CD14-positive monocyte (primary cell): ENCODE results near the gene CARMIL1. TPM values are rescaled to one million over a fixed set of nuclear protein-coding genes. Genes with fewer than 3 reads are reported as not detected.

Source experiments
- DNase-seq, 3 donors: peaks; one replicate each; pipeline ENCODE4 v3.0.0-alpha.2; 2011 to 2022
- H2AFZ ChIP-seq: 2 replicates; pipeline ENCODE4 v1.6.0; 2012; ENCODE audit warnings: mild to moderate bottlenecking, low read depth, low read length, inconsistent platforms; ENCODE audit not compliant: insufficient read depth, poor library complexity, severe bottlenecking
- H3K27ac ChIP-seq, 2 donors: 1 replicate in 1 of 2; 2 replicates in 1 of 2; pipeline ENCODE4 v1.5.1; 2012 to 2013; ENCODE audit warnings: low read length in 2 of 2, control low read depth in 1 of 2, inconsistent platforms in 1 of 2, low read depth in 1 of 2, mild to moderate bottlenecking in 1 of 2
- H3K27me3 ChIP-seq, 2 donors: one replicate each; pipeline versions ENCODE4 v1.6.0 to v1.6.1; 2011 to 2013; ENCODE audit warnings: low read length in 2 of 2; ENCODE audit not compliant: control insufficient read depth in 2 of 2, insufficient read depth in 2 of 2
- H3K36me3 ChIP-seq, 2 donors: replicated peaks in 1 of 2; 1 replicate in 1 of 2; 2 replicates in 1 of 2; pipeline versions ENCODE4 v1.5.1 to v1.6.1; 2012 to 2013; ENCODE audit warnings: low read length in 2 of 2, control low read depth in 1 of 2, inconsistent platforms in 1 of 2, mild to moderate bottlenecking in 1 of 2; ENCODE audit not compliant: insufficient read depth in 2 of 2, control insufficient read depth in 1 of 2
- H3K4me1 ChIP-seq, 2 donors: 1 replicate in 1 of 2; 2 replicates in 1 of 2; pipeline versions ENCODE4 v1.5.1 to v1.6.1; 2012 to 2013; ENCODE audit warnings: low read length in 2 of 2, control low read depth in 1 of 2, inconsistent platforms in 1 of 2, mild to moderate bottlenecking in 1 of 2, moderate library complexity in 1 of 2; ENCODE audit not compliant: insufficient read depth in 2 of 2, control insufficient read depth in 1 of 2
- H3K4me2 ChIP-seq: replicated peaks from 2 replicates; pipeline ENCODE3; 2012; ENCODE audit warnings: low read length, moderate library complexity, mild to moderate bottlenecking; ENCODE audit not compliant: poor library complexity, severe bottlenecking; ENCODE audit errors: extremely low read depth
- H3K4me3 ChIP-seq, 3 experiments: fragments of 200-600 bp in 1 of 3; sonication (generic) in 1 of 3; replicated peaks in 1 of 3; 1 replicate in 2 of 3; 2 replicates in 1 of 3; pipeline ENCODE4 v1.5.1; 2011 to 2013; ENCODE audit warnings: low read length in 3 of 3, mild to moderate bottlenecking in 3 of 3, control low read depth in 2 of 3, low read depth in 2 of 3, inconsistent platforms in 1 of 3, moderate library complexity in 1 of 3
- H3K79me2 ChIP-seq: 2 replicates; pipeline ENCODE4 v1.6.0; 2012; ENCODE audit warnings: mild to moderate bottlenecking, control low read depth, inconsistent platforms, low read length, moderate library complexity; ENCODE audit not compliant: insufficient read depth
- H3K9ac ChIP-seq: 2 replicates; pipeline ENCODE4 v1.6.0; 2017; ENCODE audit warnings: low read length, mild to moderate bottlenecking; ENCODE audit not compliant: insufficient read depth, poor library complexity, severe bottlenecking
- H3K9me3 ChIP-seq, 2 donors: replicated peaks in 1 of 2; 1 replicate in 1 of 2; 2 replicates in 1 of 2; pipeline versions ENCODE4 v1.5.1 to v1.6.1; 2012 to 2013; ENCODE audit warnings: low read length in 2 of 2, control low read depth in 1 of 2; ENCODE audit not compliant: control insufficient read depth in 1 of 2, insufficient read depth in 1 of 2
- H4K20me1 ChIP-seq: 2 replicates; pipeline ENCODE4 v1.6.0; 2012; ENCODE audit warnings: mild to moderate bottlenecking, low read length, control low read depth, moderate library complexity; ENCODE audit not compliant: insufficient read depth
- H3K27ac Mint-ChIP-seq, 7 donors: one replicate each; pipeline ENCODE4 v1.8.0; 2020; ENCODE audit warnings: mild to moderate bottlenecking in 7 of 7, mixed read lengths in 7 of 7, moderate library complexity in 6 of 7, inconsistent platforms in 2 of 7
- H3K27me3 Mint-ChIP-seq, 3 donors: one replicate each; pipeline ENCODE4 v1.8.0; 2021 to 2022; ENCODE audit warnings: low read depth in 3 of 3, mild to moderate bottlenecking in 3 of 3, mixed read lengths in 3 of 3, moderate library complexity in 3 of 3, inconsistent platforms in 1 of 3
- H3K36me3 Mint-ChIP-seq, 2 donors: one replicate each; pipeline ENCODE4 v1.8.0; 2020; ENCODE audit warnings: mixed read lengths in 2 of 2, inconsistent platforms in 1 of 2, mild to moderate bottlenecking in 1 of 2
- H3K4me1 Mint-ChIP-seq: one replicate; pipeline ENCODE4 v1.8.0; 2020; ENCODE audit warnings: mild to moderate bottlenecking, mixed read lengths
- H3K4me3 Mint-ChIP-seq, 2 donors: one replicate each; pipeline ENCODE4 v1.8.0; 2020; ENCODE audit warnings: mild to moderate bottlenecking in 2 of 2, mixed read lengths in 2 of 2, moderate library complexity in 1 of 2
- H3K9me3 Mint-ChIP-seq, 7 donors: one replicate each; pipeline ENCODE4 v1.8.0; 2020 to 2022; ENCODE audit warnings: mixed read lengths in 7 of 7, mild to moderate bottlenecking in 6 of 7, moderate library complexity in 6 of 7, inconsistent platforms in 2 of 7
- CTCF ChIP-seq: fragments of 200-600 bp; IDR thresholded peaks from one replicate; pipeline ENCODE4 v1.8.0; 2022; ENCODE audit warnings: antibody characterized with exemption, mild to moderate bottlenecking
- WGBS: methylation state at CpG from one replicate; pipeline ENCODE4 v1.1.5; 2013; ENCODE audit warnings: missing lambda C conversion rate; ENCODE audit not compliant: insufficient coverage; 5-methylcytosine and 5-hydroxymethylcytosine counted together
- intact Hi-C, 2 donors: fragments of 100-400 bp; cut with micrococcal nuclease; formaldehyde crosslinking; loops; one replicate each; pipeline versions ENCODE4 v1.15.0 to v1.15.1; 2023
- polyA plus RNA-seq, 3 donors: library from polyadenylated mRNA; depleted of rRNA in 1 of 3; unstranded in 2 of 3; stranded (reverse) in 1 of 3; fragments of 300-500 nt in 2 of 3; fragments of >200 nt in 1 of 3; fragmentation: Illumina TruSeq in 2 of 3; gene quantifications; 1 replicate in 2 of 3; 2 replicates in 1 of 3; pipeline ENCODE4 v1.2.3, GENCODE V29; 2012 to 2021

CARMIL1 gene
- polyA plus RNA-seq, 3 donors: 0.30 to 0.49 (median 0.41) TPM

- H3K9me3 ChIP-seq: no peaks in the 10 kb centered on the region
- Mint-ChIP-seq H3K4me3 (no peak overlapping the region), H3K4me1 (peaks cover 5% of the 10 kb centered on the region), H3K36me3 (peaks cover 0 to 7% of the 10 kb centered on the region in 2 donors), H3K9me3 (no peaks in the 10 kb centered on the region), H3K27ac (no peak overlapping the region), H3K27me3 (peaks cover 0 to 3% (median 2%) of the 10 kb centered on the region in 3 donors)
- no peaks in the 10 kb centered on the region for H4K20me1 ChIP-seq
- WGBS: 98% methylated on average over 5 of the region's 6 CpGs
- H3K9ac ChIP-seq: no peak overlapping the region
- no peak for DNase-seq
- H3K27ac ChIP-seq: no peak overlapping the region
- H3K4me2 ChIP-seq: no peak overlapping the region
- intact Hi-C loops: no loop called here
- H3K79me2 ChIP-seq: no peaks in the 10 kb centered on the region
- H3K27me3 ChIP-seq: no peaks in the 10 kb centered on the region
- H3K4me1 ChIP-seq: no peaks in the 10 kb centered on the region
- no peaks in the 10 kb centered on the region for H3K36me3 ChIP-seq
- no peak overlapping the region for H2AFZ ChIP-seq
- no peak for TF ChIP-seq CTCF
- H3K4me3 ChIP-seq: no peak overlapping the region
Measured at GRCh38 chr6:25340431-25341202, 61.4 kb downstream of the CARMIL1 start.

GRCh38 chr6:25341203-25341552 is 62.0 kb downstream of the CARMIL1 start:
- DNase-seq: no peak
- Mint-ChIP-seq H3K4me1 (peaks cover 5% of the 10 kb centered on the region), H3K36me3 (peaks cover 0 to 7% of the 10 kb centered on the region in 2 donors), H3K27ac (no peak overlapping the region), H3K9me3 (no peaks in the 10 kb centered on the region), H3K27me3 (peaks cover 0 to 3% (median 2%) of the 10 kb centered on the region in 3 donors), H3K4me3 (no peak overlapping the region)
- Histone ChIP-seq H3K4me1 (no peaks in the 10 kb centered on the region), H4K20me1 (no peaks in the 10 kb centered on the region), H3K79me2 (no peaks in the 10 kb centered on the region), H3K4me3 (no peak overlapping the region), H3K27me3 (no peaks in the 10 kb centered on the region), H2AFZ (no peak overlapping the region), H3K9ac (no peak overlapping the region), H3K27ac (no peak overlapping the region), H3K9me3 (no peaks in the 10 kb centered on the region), H3K36me3 (no peaks in the 10 kb centered on the region), H3K4me2 (no peak overlapping the region)
- WGBS: 92% methylated on average over 1 of the region's 3 CpGs
- no peak for TF ChIP-seq CTCF
- intact Hi-C loops: no loop called here
